Thyroid gland (tissue), 4 donors: ENCODE results near the gene MYOG. TPM values are rescaled to one million over a fixed set of nuclear protein-coding genes. Genes with fewer than 3 reads are reported as not detected.

Source experiments
- DNase-seq, 2 donors: peaks; one replicate each; pipeline ENCODE4 v3.0.0-alpha.2; 2019
- H3K27ac ChIP-seq, 3 donors: fragments of 200-600 bp; sonication (generic); 1 replicate in 2 of 3; 2 replicates in 1 of 3; pipeline ENCODE4 v1.5.1; 2016 to 2019; ENCODE audit warnings: mild to moderate bottlenecking in 1 of 3, moderate library complexity in 1 of 3
- H3K27me3 ChIP-seq: fragments of 200-600 bp; sonication (generic); one replicate; pipeline ENCODE4 v1.5.1; 2019
- H3K36me3 ChIP-seq, 2 donors: fragments of 200-600 bp; sonication (generic); one replicate each; pipeline ENCODE4 v1.5.1; 2016 to 2019
- H3K4me1 ChIP-seq, 2 donors: fragments of 200-600 bp; sonication (generic); one replicate each; pipeline ENCODE4 v1.5.1; 2017 to 2019
- H3K4me3 ChIP-seq, 3 donors: fragments of 200-600 bp; sonication (generic); replicated peaks in 1 of 3; 1 replicate in 2 of 3; 2 replicates in 1 of 3; pipeline ENCODE4 v1.5.1; 2016; ENCODE audit warnings: mild to moderate bottlenecking in 1 of 3
- H3K9me3 ChIP-seq: fragments of 200-600 bp; sonication (generic); one replicate; pipeline ENCODE4 v1.5.1; 2017
- POLR2A ChIP-seq, 2 donors: fragments of 450-650 bp; IDR thresholded peaks; one replicate each; pipeline ENCODE4 v1.6.1; 2017; ENCODE audit warnings: antibody characterized with exemption in 2 of 2, mild to moderate bottlenecking in 2 of 2, moderate library complexity in 1 of 2
- WGBS, 2 donors: methylation state at CpG; one replicate each; pipeline ENCODE4 v1.1.5; 2017; 5-methylcytosine and 5-hydroxymethylcytosine counted together
- intact Hi-C: fragments of 100-400 bp; cut with DNase I; formaldehyde crosslinking; loops from one replicate; pipeline ENCODE4 v1.15.1; 2023
- total RNA-seq, 4 donors: library from RNA; depleted of rRNA; stranded (reverse); fragments of >200 nt; gene quantifications; one replicate each; pipeline ENCODE4 v1.2.3, GENCODE V29; 2016
- TF ChIP-seq, protein P1 (sequence below), 6 experiments: fragments of 200-600 bp in 3 of 6; fragments of 450-650 bp in 3 of 6; sonication (generic) in 3 of 6; IDR thresholded peaks; one replicate each; pipeline ENCODE4 v1.5.1; 2016 to 2019; ENCODE audit warnings: antibody characterized with exemption in 6 of 6, mild to moderate bottlenecking in 2 of 6, inconsistent platforms in 1 of 6, moderate library complexity in 1 of 6

The MYOG gene
- total RNA-seq, 4 donors from 2014 or later = not detected

GRCh38 chr1:203089001-203089650, 3.3 kb upstream of the MYOG start:
- TF ChIP-seq, protein P1, sequence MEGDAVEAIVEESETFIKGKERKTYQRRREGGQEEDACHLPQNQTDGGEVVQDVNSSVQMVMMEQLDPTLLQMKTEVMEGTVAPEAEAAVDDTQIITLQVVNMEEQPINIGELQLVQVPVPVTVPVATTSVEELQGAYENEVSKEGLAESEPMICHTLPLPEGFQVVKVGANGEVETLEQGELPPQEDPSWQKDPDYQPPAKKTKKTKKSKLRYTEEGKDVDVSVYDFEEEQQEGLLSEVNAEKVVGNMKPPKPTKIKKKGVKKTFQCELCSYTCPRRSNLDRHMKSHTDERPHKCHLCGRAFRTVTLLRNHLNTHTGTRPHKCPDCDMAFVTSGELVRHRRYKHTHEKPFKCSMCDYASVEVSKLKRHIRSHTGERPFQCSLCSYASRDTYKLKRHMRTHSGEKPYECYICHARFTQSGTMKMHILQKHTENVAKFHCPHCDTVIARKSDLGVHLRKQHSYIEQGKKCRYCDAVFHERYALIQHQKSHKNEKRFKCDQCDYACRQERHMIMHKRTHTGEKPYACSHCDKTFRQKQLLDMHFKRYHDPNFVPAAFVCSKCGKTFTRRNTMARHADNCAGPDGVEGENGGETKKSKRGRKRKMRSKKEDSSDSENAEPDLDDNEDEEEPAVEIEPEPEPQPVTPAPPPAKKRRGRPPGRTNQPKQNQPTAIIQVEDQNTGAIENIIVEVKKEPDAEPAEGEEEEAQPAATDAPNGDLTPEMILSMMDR (IDR thresholded peaks at IDR 0.05) = no peak
- TF ChIP-seq POLR2A (IDR thresholded peaks at IDR 0.05) = no peak
- no peak overlapping the region for H3K4me3 ChIP-seq
- intact Hi-C loops = no loop called here
- no peaks in the 10 kb centered on the region for H3K36me3 ChIP-seq
- no peaks in the 10 kb centered on the region for H3K27me3 ChIP-seq
- no peaks in the 10 kb centered on the region for H3K4me1 ChIP-seq
- H3K9me3 ChIP-seq = no peaks in the 10 kb centered on the region
- 81 to 83% methylated on average over 7 of the region's 7 CpGs for WGBS, 2 donors
- no peak for DNase-seq
- H3K27ac ChIP-seq = no peak overlapping the region

- no peaks in the 10 kb centered on the region for H3K4me1 ChIP-seq
- WGBS, 2 donors = 87 to 88% methylated on average over 3 of the region's 3 CpGs
- H3K27me3 ChIP-seq = no peaks in the 10 kb centered on the region
- DNase-seq = no peak
- TF ChIP-seq POLR2A (IDR thresholded peaks at IDR 0.05) = no peak
- TF ChIP-seq, protein P1 (IDR thresholded peaks at IDR 0.05) = no peak
- no peak overlapping the region for H3K4me3 ChIP-seq
- intact Hi-C loops = no loop called here
- no peak overlapping the region for H3K27ac ChIP-seq
- no peaks in the 10 kb centered on the region for H3K9me3 ChIP-seq
- H3K36me3 ChIP-seq = no peaks in the 10 kb centered on the region
These were observed 2.6 kb upstream of the MYOG start for GRCh38 chr1:203088441-203088840.

GRCh38 chr1:203086992-203087763, 1.4 kb upstream of the MYOG start:
- Histone ChIP-seq H3K4me1 (no peaks in the 10 kb centered on the region), H3K27me3 (no peaks in the 10 kb centered on the region), H3K4me3 (no peak overlapping the region), H3K9me3 (no peaks in the 10 kb centered on the region), H3K27ac (no peak overlapping the region), H3K36me3 (no peaks in the 10 kb centered on the region)
- 80 to 84% methylated on average over 11 of the region's 11 CpGs for WGBS, 2 donors
- no peak for DNase-seq
- intact Hi-C loops = no loop called here
- TF ChIP-seq, protein P1 (IDR thresholded peaks at IDR 0.05) = no peak
- TF ChIP-seq POLR2A (IDR thresholded peaks at IDR 0.05) = no peak

DNA sequence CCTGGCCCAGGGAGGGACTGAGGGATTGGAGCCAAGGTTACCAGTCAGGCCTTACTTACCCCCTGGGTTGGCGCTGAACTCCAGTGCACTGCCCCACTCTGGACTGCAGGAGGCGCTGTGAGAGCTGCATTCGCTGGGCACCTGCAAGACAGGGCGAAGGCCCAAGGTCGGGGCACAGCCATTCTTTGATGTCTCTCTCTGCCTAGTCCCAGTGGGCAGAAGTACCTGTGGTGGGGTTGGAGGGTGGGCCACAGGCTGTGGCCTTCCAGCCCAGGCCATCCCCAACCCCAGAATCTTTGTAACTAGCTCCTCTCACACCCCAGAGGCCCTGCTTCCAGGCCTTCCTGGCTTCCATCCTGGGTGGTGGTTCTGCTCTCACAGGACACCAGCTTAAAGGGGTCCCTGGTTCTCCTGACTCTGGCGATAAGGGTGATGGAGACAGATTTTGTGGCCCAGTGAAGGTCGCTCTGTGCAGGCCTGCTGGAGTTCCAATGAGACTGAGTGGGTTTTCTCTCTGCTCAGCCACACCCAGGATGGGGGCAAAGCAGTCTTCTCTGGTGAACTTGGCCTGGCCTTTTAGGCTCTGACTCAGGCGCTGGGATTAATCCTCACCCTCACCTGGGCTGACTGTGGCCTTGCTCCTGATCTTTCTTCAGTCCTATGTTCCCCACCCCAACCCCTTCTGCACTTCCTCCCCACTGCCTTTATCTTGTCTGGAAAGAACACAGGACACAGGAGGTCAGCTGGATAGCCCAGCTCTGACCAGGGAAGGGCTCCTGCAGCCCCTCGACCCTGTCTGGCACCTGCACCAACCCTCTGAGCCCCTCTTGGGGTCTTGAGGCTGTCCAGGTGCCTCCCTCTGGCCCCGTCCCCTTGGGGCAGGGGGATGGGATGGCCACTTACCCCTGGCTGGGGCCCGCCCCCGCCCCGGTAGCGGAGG, 954 bp downstream of the MYOG start:
- no peaks in the 10 kb centered on the region for H3K4me1 ChIP-seq
- intact Hi-C loops = no loop called here
- no peak for DNase-seq
- no peak overlapping the region for H3K4me3 ChIP-seq
- no peaks in the 10 kb centered on the region for H3K9me3 ChIP-seq
- TF ChIP-seq, protein P1 (IDR thresholded peaks at IDR 0.05) = peak in 1 of 6 experiments; percentile 13
- no peak for TF ChIP-seq POLR2A (IDR thresholded peaks at IDR 0.05)
- no peaks in the 10 kb centered on the region for H3K27me3 ChIP-seq
- 85 to 88% methylated on average over 4 to 14 of the region's 14 CpGs for WGBS, 2 donors
- no peaks in the 10 kb centered on the region for H3K36me3 ChIP-seq
- H3K27ac ChIP-seq = no peak overlapping the region
